ENCODE results near the gene DARS1.
A peak's percentile ranks its signal among the peaks of the same experiment; 100 is the strongest.

Gene DARS1

DNA sequence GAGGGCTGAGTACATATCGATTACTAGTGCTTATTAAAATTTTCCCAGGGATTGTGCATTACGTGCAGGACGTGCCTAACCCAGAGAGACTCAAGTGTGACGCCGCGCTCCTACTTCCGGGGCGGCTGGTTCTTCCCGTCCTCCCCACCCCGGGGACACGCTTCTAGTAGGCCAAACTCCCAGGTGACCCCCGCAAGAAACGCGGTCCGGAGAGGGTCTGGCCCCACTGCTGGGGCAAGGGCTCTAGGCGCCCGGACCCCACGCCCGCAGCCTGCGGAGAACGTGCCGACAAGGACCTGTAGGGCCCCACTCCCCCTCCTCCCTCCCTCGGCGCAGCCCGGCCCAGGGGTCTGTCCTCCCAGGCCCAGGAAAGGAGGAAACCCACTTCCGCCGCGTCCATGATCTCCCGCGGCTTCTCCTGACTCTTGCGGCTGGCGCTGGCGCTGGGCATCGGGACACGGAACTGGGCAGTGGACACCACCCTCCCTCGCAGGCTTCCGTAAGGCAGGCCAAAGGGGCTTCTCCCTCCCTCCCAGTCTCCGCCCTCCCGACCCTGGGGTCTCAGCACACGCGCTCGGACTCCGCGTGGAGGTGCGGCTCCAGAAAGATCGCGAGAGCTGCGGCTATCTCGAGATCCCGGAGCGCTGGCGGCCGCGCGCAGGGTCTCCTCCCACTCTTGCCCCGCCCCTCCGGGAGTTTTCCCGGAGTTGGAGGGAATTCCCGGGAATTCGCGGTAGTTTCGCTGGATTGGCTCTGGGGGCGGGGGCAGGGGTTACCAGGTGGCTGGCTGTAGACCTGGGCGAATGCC lies at the start of gene DARS1:
Gene DARS1, minus strand, starts transcription at position 609 of the 808 bp plus-strand sequence. Its CDS starts 158 bp downstream, at position 451.
- no peak for TF ChIP-seq ZFX (IDR thresholded peaks at IDR 0.05; ENCODE audit: borderline replicate concordance)
- TF ChIP-seq, protein P1, sequence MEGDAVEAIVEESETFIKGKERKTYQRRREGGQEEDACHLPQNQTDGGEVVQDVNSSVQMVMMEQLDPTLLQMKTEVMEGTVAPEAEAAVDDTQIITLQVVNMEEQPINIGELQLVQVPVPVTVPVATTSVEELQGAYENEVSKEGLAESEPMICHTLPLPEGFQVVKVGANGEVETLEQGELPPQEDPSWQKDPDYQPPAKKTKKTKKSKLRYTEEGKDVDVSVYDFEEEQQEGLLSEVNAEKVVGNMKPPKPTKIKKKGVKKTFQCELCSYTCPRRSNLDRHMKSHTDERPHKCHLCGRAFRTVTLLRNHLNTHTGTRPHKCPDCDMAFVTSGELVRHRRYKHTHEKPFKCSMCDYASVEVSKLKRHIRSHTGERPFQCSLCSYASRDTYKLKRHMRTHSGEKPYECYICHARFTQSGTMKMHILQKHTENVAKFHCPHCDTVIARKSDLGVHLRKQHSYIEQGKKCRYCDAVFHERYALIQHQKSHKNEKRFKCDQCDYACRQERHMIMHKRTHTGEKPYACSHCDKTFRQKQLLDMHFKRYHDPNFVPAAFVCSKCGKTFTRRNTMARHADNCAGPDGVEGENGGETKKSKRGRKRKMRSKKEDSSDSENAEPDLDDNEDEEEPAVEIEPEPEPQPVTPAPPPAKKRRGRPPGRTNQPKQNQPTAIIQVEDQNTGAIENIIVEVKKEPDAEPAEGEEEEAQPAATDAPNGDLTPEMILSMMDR (IDR thresholded peaks at IDR 0.05): no peak
- H3K27ac ChIP-seq: peak within 1 kb of the TSS; percentile 82

DNA sequence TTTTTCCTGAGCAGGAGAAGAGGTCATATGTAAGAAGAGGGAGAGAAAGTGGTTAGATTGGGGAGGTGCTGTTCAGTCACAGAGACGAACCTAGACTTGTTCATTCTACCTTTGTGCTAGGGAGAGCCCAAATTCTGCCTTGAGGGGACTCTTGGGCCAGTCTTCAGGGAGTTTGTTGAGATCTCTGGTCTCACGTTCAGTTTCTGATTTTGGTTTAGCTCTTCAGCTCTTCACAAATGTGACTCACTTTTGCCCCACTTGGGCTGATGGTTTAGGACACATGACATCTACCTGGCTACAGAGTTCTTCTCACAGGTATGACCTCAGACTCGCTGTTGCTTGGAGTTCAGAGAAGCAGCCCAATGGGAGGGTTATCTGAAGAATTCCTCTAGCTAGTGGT lies 49.2 kb upstream of the DARS1 start:
- TF ChIP-seq, protein P1 (IDR thresholded peaks at IDR 0.05): no peak
- no peak for TF ChIP-seq ZFX (IDR thresholded peaks at IDR 0.05; ENCODE audit: borderline replicate concordance)

DNA sequence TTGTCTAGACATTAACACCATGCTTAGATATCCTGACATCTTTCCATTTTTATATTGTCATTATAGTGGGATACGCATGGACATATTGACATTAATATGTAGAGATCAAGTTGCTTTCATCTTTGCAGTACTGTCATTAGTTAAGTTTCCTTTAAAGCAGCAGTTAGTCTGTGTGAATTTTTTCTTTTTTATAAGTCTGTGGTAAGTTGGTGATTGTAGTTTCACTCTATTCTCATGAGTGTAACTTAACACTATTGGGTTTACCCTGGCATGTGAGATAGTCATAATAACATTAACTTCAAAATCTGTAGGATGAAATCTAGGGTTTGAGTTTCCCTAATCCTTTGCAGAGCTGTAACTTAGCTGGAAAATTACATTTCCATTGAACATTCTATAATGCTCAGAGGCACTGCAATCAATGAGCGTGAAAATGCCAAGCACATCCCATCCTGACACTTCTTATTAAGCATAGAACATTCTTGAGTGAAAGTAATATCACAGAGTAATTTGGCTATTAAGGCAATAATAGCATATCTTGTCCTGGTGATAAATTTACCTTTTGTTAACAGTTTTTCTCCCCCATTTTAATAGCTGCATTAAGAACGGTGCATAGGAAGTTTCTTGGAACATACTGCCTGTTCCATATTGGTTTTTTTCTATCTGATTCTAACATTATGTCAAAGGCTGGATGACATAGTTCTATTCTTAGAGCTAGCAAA lies 47.5 kb upstream of the DARS1 start:
- H3K27ac ChIP-seq: no peak overlapping the region
- TF ChIP-seq, protein P1 (IDR thresholded peaks at IDR 0.05): no peak
- TF ChIP-seq ZFX (IDR thresholded peaks at IDR 0.05; ENCODE audit: borderline replicate concordance): no peak

More for the DNA sequence above, 49.2 kb upstream of the DARS1 start:
- H3K27ac ChIP-seq: no peak overlapping the region

DNA sequence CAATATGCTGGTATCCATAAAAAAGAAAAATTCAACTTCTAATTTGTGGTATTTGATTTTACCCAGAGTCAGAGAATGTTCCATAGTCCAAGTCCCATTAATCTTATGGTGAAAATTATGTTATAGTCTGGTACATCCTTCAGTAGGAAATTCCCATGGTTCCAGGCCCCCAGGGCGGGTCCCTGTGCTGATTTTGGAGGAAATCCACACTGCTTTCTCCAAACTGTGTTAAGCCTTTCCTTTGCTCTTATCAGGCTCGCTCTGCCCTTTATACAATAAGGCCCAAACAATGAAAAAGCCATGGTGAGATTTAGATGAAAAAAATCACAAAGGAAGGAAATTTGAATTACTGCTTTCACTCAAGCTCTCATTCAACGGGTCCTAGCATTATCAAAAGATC lies 46.8 kb upstream of the DARS1 start:
- no peak overlapping the region for H3K27ac ChIP-seq
- TF ChIP-seq ZFX (IDR thresholded peaks at IDR 0.05; ENCODE audit: borderline replicate concordance): no peak
- TF ChIP-seq, protein P1 (IDR thresholded peaks at IDR 0.05): no peak

DNA sequence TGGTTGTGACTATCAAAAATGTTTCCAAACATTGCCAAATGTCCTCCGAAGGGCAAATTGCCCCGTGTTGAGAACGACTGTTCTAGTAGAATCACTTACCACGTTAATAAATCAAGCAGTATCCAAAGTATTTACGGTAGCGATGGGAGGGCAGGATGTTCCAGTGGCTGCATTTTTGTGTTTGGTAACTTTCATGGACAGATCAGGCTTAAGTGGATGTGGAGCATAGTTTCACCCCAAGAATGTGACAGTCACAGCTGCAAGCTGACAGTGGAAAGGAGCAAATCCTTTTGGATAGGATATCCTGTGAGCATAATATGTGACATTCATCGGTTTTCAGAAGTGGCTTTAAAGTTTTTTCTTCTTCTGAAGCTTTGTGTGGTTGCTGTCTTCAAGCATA lies 46.3 kb upstream of the DARS1 start:
- TF ChIP-seq, protein P1 (IDR thresholded peaks at IDR 0.05): no peak
- TF ChIP-seq ZFX (IDR thresholded peaks at IDR 0.05; ENCODE audit: borderline replicate concordance): no peak
- no peak overlapping the region for H3K27ac ChIP-seq

DNA sequence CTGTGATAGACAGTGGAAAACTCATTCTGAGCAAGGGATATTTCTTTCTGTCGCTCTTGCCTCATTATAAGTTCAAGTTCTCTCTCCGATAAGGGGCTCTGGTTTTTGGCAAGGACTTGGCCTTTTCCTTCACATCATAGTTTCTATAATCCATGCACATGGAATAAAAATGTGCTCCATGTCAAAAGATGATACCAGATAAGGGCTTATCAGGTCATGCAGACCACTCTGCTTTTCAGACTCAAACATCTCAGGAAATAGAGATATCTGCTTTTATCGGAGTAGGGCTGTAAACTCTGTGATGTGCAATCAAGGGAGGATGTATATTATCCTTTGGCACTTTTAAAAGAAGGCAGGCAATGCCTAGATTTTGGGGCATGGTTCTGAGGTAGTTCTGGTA lies 45.0 kb upstream of the DARS1 start:
- no peak overlapping the region for H3K27ac ChIP-seq
- no peak for TF ChIP-seq ZFX (IDR thresholded peaks at IDR 0.05; ENCODE audit: borderline replicate concordance)
- TF ChIP-seq, protein P1 (IDR thresholded peaks at IDR 0.05): no peak

DNA sequence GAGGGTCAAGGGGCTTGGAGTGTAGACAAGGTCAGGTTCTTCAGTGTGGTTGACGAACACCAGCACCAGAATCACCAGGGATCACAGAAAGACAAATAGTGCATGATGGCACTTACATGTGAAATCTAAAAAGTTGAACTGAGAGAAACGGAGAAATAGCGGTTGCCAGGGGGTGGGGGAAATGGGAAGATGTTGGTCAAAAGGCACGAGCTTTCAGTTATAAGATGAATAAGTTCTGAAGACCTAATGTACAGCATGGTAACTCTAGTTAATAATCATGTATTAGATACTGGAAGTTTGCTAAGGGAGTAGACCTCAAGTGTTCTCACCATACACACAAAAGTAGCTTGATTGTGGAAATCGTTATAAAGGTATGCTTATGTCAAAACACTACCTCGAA lies 43.7 kb upstream of the DARS1 start:
- H3K27ac ChIP-seq: no peak overlapping the region
- no peak for TF ChIP-seq ZFX (IDR thresholded peaks at IDR 0.05; ENCODE audit: borderline replicate concordance)
- TF ChIP-seq, protein P1 (IDR thresholded peaks at IDR 0.05): no peak
